Right lobe of liver (tissue), 6 donors: ENCODE measurements around the gene SF1. TPM values are rescaled to one million over a fixed set of nuclear protein-coding genes. Genes with fewer than 3 reads are reported as not detected.

ENCODE experiments used
- ATAC-seq, 4 donors: fragments of 200-7000 bp; cut with Tn5 transposase; one replicate each; pipeline ENCODE4 v1.9.1; 2020; ENCODE audit warnings: mild to moderate bottlenecking in 4 of 4, moderate library complexity in 4 of 4
- DNase-seq, 3 donors: peaks; one replicate each; pipeline ENCODE4 v3.0.0-alpha.2; 2020
- H3K27ac ChIP-seq, 3 donors: fragments of 200-600 bp; one replicate each; pipeline ENCODE4 v1.8.0; 2022
- H3K27me3 ChIP-seq, 2 donors: fragments of 200-600 bp; one replicate each; pipeline ENCODE4 v1.8.0; 2022
- H3K36me3 ChIP-seq, 4 donors: fragments of 200-600 bp; sonication (generic) in 1 of 4; one replicate each; pipeline versions ENCODE4 v1.5.1 to v1.8.0; 2017 to 2022; ENCODE audit warnings: control low read depth in 1 of 4
- H3K4me1 ChIP-seq, 4 donors: fragments of 200-600 bp; sonication (generic) in 1 of 4; one replicate each; pipeline versions ENCODE4 v1.5.1 to v1.8.0; 2017 to 2022; ENCODE audit warnings: control low read depth in 1 of 4
- H3K4me3 ChIP-seq, 3 donors: fragments of 200-600 bp; one replicate each; pipeline ENCODE4 v1.8.0; 2022
- H3K9me3 ChIP-seq, 4 donors: fragments of 200-600 bp; sonication (generic) in 1 of 4; one replicate each; pipeline versions ENCODE4 v1.5.1 to v1.8.0; 2017 to 2022; ENCODE audit warnings: control low read depth in 1 of 4
- CTCF ChIP-seq, 4 donors: fragments of 200-600 bp in 3 of 4; fragments of 450-650 bp in 1 of 4; IDR thresholded peaks; one replicate each; pipeline versions ENCODE4 v1.5.1 to v1.8.0; 2016 to 2022; ENCODE audit warnings: antibody characterized with exemption in 4 of 4, mild to moderate bottlenecking in 2 of 4
- POLR2A ChIP-seq: fragments of 450-650 bp; IDR thresholded peaks from one replicate; pipeline ENCODE4 v1.6.1; 2017; ENCODE audit warnings: antibody characterized with exemption, mild to moderate bottlenecking
- WGBS: methylation state at CpG from one replicate; pipeline ENCODE4 v1.1.6; 2018; ENCODE audit warnings: low coverage, low lambda C conversion rate; ENCODE audit not compliant: insufficient coverage; ENCODE audit errors: missing lambda C conversion rate; 5-methylcytosine and 5-hydroxymethylcytosine counted together
- intact Hi-C, 2 donors: fragments of 100-400 bp; cut with DNase I; formaldehyde crosslinking; loops; one replicate each; pipeline versions ENCODE4 v1.11.2 to v1.14.1; 2022
- total RNA-seq, 6 experiments: library from RNA; depleted of rRNA in 2 of 6; stranded (reverse); fragments of >200 nt in 2 of 6; fragmentation: NEBNext Ultra II Directional in 3 of 6; extraction: Animal tissue kit (Norgen Biotek cat#: 25700) in 3 of 6; gene quantifications; one replicate each; pipeline versions ENCODE4 v1.1.0 to v1.2.4, GENCODE V29; 2016 to 2023
- donor health status: DM: no; HTN: yes; CAD: no.
- donor health status: DM: no; HTN: no; CAD: no.
- donor health status: DM: no; HTN: no; CAD: no.
- donor health status: DM: no; HTN: yes; CAD: no.
- donor health status: DM: no; HTN: yes; CAD: no.

Gene SF1
- total RNA-seq, 6 experiments from 2014 or later: 92.7 to 164 (median 141) TPM

GRCh38 chr11:64766881-64767280 lies 11.5 kb downstream of the SF1 start:
- Histone ChIP-seq H3K4me3 (no peak overlapping the region), H3K4me1 (no peaks in the 10 kb centered on the region), H3K36me3 (peaks cover 41 to 90% (median 62%) of the 10 kb centered on the region in 4 donors), H3K27me3 (no peaks in the 10 kb centered on the region), H3K27ac (no peak overlapping the region), H3K9me3 (no peaks in the 10 kb centered on the region)
- DNase-seq: peak in 1 of 3 donors; percentile 15
- no peak for ATAC-seq
- TF ChIP-seq POLR2A (no peak), CTCF (IDR thresholded peaks at IDR 0.05) (no peak)
- 98% methylated on average over 8 of the region's 11 CpGs for WGBS
- intact Hi-C loops: loop anchor here in 1 of 2 donors (10.0 kb wide), 1 partner anchor 82 kb away; no protein-coding TSS in a partner anchor

GRCh38 chr11:64765851-64766665 lies 12.3 kb downstream of the SF1 start:
- H3K36me3 ChIP-seq: peaks cover 41 to 82% (median 58%) of the 10 kb centered on the region in 4 donors
- H3K9me3 ChIP-seq: no peaks in the 10 kb centered on the region
- H3K4me1 ChIP-seq: no peaks in the 10 kb centered on the region
- 93% methylated on average over 10 of the region's 42 CpGs for WGBS
- TF ChIP-seq POLR2A: no peak
- TF ChIP-seq CTCF (IDR thresholded peaks at IDR 0.05): no peak
- no peak overlapping the region for H3K4me3 ChIP-seq
- no peak overlapping the region for H3K27ac ChIP-seq
- no peak for ATAC-seq
- intact Hi-C loops: loop anchor here in 1 of 2 donors (10.0 kb wide), 1 partner anchor 81 kb away; no protein-coding TSS in a partner anchor
- H3K27me3 ChIP-seq: no peaks in the 10 kb centered on the region
- DNase-seq: peak in 1 of 3 donors; percentile 21

GRCh38 chr11:64765291-64765850 lies 13.0 kb downstream of the SF1 start:
- ATAC-seq (no peak), DNase-seq (peak in 1 of 3 donors; percentile 24)
- TF ChIP-seq CTCF (IDR thresholded peaks at IDR 0.05) (peak in 1 of 4 donors; percentile 4), POLR2A (no peak)
- Histone ChIP-seq H3K27me3 (no peaks in the 10 kb centered on the region), H3K36me3 (peaks cover 40 to 75% (median 52%) of the 10 kb centered on the region in 4 donors), H3K27ac (no peak overlapping the region), H3K9me3 (no peaks in the 10 kb centered on the region), H3K4me3 (no peak overlapping the region), H3K4me1 (no peaks in the 10 kb centered on the region)
- intact Hi-C loops: loop anchor here in 1 of 2 donors (10.0 kb wide), 1 partner anchor 81 kb away; no protein-coding TSS in a partner anchor
- WGBS: 88% methylated on average over 21 of the region's 30 CpGs

- ATAC-seq: no peak
- intact Hi-C loops: loop anchor here in 1 of 2 donors (10.0 kb wide), 1 partner anchor 80 kb away; no protein-coding TSS in a partner anchor
- Histone ChIP-seq H3K4me1 (no peaks in the 10 kb centered on the region), H3K9me3 (no peaks in the 10 kb centered on the region), H3K27ac (no peak overlapping the region), H3K4me3 (no peak overlapping the region), H3K27me3 (no peaks in the 10 kb centered on the region), H3K36me3 (peaks cover 34 to 69% (median 46%) of the 10 kb centered on the region in 4 donors)
- 89% methylated on average over 8 of the region's 8 CpGs for WGBS
- TF ChIP-seq POLR2A (no peak), CTCF (IDR thresholded peaks at IDR 0.05) (no peak)
- no peak for DNase-seq
These were observed 13.6 kb downstream of the SF1 start for GRCh38 chr11:64764753-64765152.
